ENCODE results near the gene CRIM1.
A peak's percentile ranks its signal among the peaks of the same experiment; 100 is the strongest.

The CRIM1 gene

DNA sequence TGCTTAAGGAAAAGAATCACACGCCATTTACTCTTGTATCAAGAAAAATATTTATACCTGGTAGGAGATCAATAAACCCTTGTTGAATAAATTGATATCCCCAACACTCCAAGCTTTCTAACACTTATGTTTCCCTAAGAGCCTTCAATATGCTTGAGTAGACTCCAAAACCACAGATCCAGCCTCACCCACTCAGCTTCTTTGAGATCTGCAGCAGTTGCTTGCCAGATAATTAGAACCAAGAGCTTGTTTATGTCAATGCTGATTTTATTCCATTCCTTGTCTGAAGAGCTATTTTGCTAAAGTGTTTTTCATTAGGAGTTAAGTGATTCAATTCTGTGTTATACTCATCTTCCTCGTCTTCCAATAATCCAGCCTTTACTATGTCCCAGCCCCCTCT lies 26.3 kb upstream of the CRIM1 start:
- peaks cover 15% of the 10 kb centered on the region for H3K4me1 Mint-ChIP-seq
- TF ChIP-seq CTCF (IDR thresholded peaks at IDR 0.05; ENCODE audit: unreplicated experiment in 3 of 3) = no peak
- no peaks in the 10 kb centered on the region for H3K36me3 Mint-ChIP-seq (ENCODE audit: low read depth)
- H3K9me3 Mint-ChIP-seq = no peaks in the 10 kb centered on the region
- no peaks in the 10 kb centered on the region for H3K27me3 Mint-ChIP-seq (ENCODE audit: low read depth)
- no peak overlapping the region for H3K4me3 Mint-ChIP-seq
- no peak overlapping the region for H3K27ac Mint-ChIP-seq

DNA sequence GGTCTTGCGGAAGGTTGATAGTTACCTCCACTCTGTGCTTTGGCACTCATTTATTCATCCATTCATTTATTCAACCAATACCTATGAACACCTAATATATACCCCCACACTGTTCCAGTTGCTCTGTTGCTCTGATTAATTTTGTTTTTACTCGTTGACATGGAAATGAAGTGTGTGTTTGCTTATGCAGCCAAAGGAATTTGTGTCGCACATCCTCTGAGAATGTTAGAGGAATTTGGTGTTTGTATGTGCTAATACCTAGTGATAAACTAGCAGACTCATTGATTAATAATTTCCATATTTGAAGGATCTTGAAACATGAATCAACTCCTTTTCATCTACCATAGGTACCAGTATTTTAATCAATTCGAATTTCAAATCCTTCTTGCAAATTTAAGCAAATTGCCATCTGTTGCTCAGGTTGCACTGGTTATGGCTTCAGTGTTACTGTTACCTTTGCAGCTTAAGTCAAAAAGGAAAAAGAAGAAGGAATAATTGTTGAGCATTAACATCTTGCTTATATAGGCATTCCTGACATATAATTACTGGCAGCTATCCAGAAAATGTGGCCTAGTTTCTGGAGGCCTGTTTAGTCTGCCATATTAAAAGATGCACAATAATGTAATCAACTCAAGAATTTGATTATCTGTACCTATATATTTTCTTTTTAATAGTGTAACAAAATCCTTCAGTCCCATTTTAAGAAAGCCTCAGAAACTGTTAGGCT lies 25.7 kb upstream of the CRIM1 start:
- Mint-ChIP-seq H3K9me3 (no peaks in the 10 kb centered on the region), H3K36me3 (ENCODE audit: low read depth) (no peaks in the 10 kb centered on the region), H3K27ac (peak overlapping the region in 2 of 3 experiments; percentile 22 to 27), H3K4me1 (peaks cover 15% of the 10 kb centered on the region), H3K4me3 (no peak overlapping the region), H3K27me3 (ENCODE audit: low read depth) (no peaks in the 10 kb centered on the region)
- no peak for TF ChIP-seq CTCF (IDR thresholded peaks at IDR 0.05; ENCODE audit: unreplicated experiment in 3 of 3)

- Mint-ChIP-seq H3K4me3 (no peak overlapping the region), H3K27ac (peak overlapping the region; percentile 22 to 41 (median 27))
Observed at GRCh38 chr2:36330473-36331395, 24.8 kb upstream of the CRIM1 start.

GRCh38 chr2:36333350-36334012 lies 22.1 kb upstream of the CRIM1 start:
- Mint-ChIP-seq H3K4me1 (peaks cover 15% of the 10 kb centered on the region), H3K27me3 (ENCODE audit: low read depth) (peaks cover 6% of the 10 kb centered on the region), H3K36me3 (ENCODE audit: low read depth) (no peaks in the 10 kb centered on the region), H3K9me3 (no peaks in the 10 kb centered on the region), H3K4me3 (no peak overlapping the region), H3K27ac (no peak overlapping the region)
- no peak for TF ChIP-seq CTCF (IDR thresholded peaks at IDR 0.05; ENCODE audit: unreplicated experiment in 3 of 3)

More at GRCh38 chr2:36330473-36331395, 24.8 kb upstream of the CRIM1 start:
- H3K36me3 Mint-ChIP-seq (ENCODE audit: low read depth) = no peaks in the 10 kb centered on the region
- H3K27me3 Mint-ChIP-seq (ENCODE audit: low read depth) = peaks cover 6% of the 10 kb centered on the region
- no peak for TF ChIP-seq CTCF (IDR thresholded peaks at IDR 0.05; ENCODE audit: unreplicated experiment in 3 of 3)
- no peaks in the 10 kb centered on the region for H3K9me3 Mint-ChIP-seq
- peaks cover 15% of the 10 kb centered on the region for H3K4me1 Mint-ChIP-seq

GRCh38 chr2:36335597-36335996 lies 20.0 kb upstream of the CRIM1 start:
- Mint-ChIP-seq H3K9me3 (no peaks in the 10 kb centered on the region), H3K36me3 (ENCODE audit: low read depth) (no peaks in the 10 kb centered on the region), H3K27me3 (ENCODE audit: low read depth) (peaks cover 6% of the 10 kb centered on the region), H3K4me1 (peaks cover 15% of the 10 kb centered on the region), H3K27ac (no peak overlapping the region), H3K4me3 (no peak overlapping the region)
- TF ChIP-seq CTCF (IDR thresholded peaks at IDR 0.05; ENCODE audit: unreplicated experiment in 3 of 3) = no peak

All from nephron (organoid).